GM23338 (cell line): ENCODE results near the gene BRICD5.

Experiments used
- CREB1 ChIP-seq: fragments of 250-450 bp; sonication (Bioruptor Pico); IDR thresholded peaks from 2 replicates; pipeline ENCODE4 v1.5.0; 2020; ENCODE audit warnings: low read depth, mild to moderate bottlenecking, moderate library complexity
- NANOG ChIP-seq: IDR thresholded peaks from 2 replicates; pipeline ENCODE4 v1.6.1; 2016; ENCODE audit warnings: antibody characterized with exemption, borderline replicate concordance
- TF ChIP-seq, protein P1 (sequence below), 2 experiments: fragments of 200-600 bp in 1 of 2; sonication (generic) in 1 of 2; conservative IDR thresholded peaks; 2 replicates each; pipeline versions ENCODE4 v1.5.1 to v1.6.1; 2016 to 2017; ENCODE audit warnings: antibody characterized with exemption in 2 of 2, low read depth in 2 of 2, mild to moderate bottlenecking in 2 of 2, moderate library complexity in 1 of 2
- TF ChIP-seq, protein P2 (sequence below): IDR thresholded peaks from one replicate; pipeline ENCODE4 v1.6.1; 2018; ENCODE audit warnings: antibody characterized with exemption; ENCODE audit not compliant: unreplicated experiment

DNA sequence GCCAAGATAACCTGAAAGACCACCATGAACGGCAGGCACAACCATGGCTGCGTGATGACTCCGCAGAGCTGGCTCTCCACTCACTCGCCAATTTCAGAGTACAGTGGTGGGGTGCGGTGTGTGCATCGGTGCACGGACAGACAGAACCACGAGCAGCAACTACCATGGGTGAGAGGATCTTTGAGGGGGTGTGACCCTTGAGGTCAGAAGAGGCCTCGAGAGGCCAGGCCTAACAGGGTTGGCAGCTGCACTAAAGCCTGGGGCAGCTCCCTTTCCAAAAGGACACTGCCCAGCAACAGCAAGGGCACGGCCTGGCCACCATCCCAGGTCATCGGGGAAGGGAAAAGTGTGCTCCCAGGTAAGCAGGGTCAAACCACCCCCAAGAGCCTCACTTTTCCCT is 42.6 kb upstream of the BRICD5 start:
- TF ChIP-seq, protein P1, sequence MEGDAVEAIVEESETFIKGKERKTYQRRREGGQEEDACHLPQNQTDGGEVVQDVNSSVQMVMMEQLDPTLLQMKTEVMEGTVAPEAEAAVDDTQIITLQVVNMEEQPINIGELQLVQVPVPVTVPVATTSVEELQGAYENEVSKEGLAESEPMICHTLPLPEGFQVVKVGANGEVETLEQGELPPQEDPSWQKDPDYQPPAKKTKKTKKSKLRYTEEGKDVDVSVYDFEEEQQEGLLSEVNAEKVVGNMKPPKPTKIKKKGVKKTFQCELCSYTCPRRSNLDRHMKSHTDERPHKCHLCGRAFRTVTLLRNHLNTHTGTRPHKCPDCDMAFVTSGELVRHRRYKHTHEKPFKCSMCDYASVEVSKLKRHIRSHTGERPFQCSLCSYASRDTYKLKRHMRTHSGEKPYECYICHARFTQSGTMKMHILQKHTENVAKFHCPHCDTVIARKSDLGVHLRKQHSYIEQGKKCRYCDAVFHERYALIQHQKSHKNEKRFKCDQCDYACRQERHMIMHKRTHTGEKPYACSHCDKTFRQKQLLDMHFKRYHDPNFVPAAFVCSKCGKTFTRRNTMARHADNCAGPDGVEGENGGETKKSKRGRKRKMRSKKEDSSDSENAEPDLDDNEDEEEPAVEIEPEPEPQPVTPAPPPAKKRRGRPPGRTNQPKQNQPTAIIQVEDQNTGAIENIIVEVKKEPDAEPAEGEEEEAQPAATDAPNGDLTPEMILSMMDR (conservative IDR thresholded peaks at IDR 0.05; ENCODE audit: low read depth in 2 of 2): no peak
- no peak for TF ChIP-seq CREB1 (CRISPR knock-in tag)
- TF ChIP-seq, protein P2, sequence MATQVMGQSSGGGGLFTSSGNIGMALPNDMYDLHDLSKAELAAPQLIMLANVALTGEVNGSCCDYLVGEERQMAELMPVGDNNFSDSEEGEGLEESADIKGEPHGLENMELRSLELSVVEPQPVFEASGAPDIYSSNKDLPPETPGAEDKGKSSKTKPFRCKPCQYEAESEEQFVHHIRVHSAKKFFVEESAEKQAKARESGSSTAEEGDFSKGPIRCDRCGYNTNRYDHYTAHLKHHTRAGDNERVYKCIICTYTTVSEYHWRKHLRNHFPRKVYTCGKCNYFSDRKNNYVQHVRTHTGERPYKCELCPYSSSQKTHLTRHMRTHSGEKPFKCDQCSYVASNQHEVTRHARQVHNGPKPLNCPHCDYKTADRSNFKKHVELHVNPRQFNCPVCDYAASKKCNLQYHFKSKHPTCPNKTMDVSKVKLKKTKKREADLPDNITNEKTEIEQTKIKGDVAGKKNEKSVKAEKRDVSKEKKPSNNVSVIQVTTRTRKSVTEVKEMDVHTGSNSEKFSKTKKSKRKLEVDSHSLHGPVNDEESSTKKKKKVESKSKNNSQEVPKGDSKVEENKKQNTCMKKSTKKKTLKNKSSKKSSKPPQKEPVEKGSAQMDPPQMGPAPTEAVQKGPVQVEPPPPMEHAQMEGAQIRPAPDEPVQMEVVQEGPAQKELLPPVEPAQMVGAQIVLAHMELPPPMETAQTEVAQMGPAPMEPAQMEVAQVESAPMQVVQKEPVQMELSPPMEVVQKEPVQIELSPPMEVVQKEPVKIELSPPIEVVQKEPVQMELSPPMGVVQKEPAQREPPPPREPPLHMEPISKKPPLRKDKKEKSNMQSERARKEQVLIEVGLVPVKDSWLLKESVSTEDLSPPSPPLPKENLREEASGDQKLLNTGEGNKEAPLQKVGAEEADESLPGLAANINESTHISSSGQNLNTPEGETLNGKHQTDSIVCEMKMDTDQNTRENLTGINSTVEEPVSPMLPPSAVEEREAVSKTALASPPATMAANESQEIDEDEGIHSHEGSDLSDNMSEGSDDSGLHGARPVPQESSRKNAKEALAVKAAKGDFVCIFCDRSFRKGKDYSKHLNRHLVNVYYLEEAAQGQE: no peak
- TF ChIP-seq NANOG: no peak
